Activated T-cell treated with anti-CD3 and anti-CD28 coated beads for 4 hours (primary cell): ENCODE measurements around the gene SMAD1.
"Not testable (repeated sequence)": the region's sequence is repeated elsewhere in the genome, so short reads cannot be mapped to it uniquely, and the experiment has no call there.

Source experiments
- DNase-seq: peaks from one replicate; pipeline ENCODE4 v3.0.0-alpha.2; 2020

Gene SMAD1

GRCh38 chr4:145566086-145566708, 84.5 kb downstream of the SMAD1 start:
- DNase-seq = no peak

DNA sequence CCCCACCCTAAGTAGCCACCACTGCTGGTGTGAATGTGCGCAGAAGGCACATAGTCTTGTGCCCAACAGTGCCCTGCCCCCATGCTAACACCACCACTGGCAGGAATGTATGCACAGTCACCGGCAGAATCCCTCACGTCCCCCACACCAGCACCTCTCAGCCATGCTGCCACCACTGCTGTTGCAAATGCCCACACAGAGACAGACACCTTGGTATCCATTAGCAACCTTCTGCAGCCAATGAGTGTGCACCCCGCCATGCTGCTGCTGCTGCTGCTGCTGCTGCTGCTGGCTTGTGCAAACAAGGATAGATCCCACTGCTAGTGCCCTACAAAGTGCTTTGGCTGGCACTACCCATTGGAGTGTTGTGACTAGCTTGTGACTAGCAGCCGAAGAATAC, 85.1 kb downstream of the SMAD1 start:
- no peak for DNase-seq

- no peak for DNase-seq
Measured at GRCh38 chr4:145567516-145567915, 85.9 kb downstream of the SMAD1 start.

DNA sequence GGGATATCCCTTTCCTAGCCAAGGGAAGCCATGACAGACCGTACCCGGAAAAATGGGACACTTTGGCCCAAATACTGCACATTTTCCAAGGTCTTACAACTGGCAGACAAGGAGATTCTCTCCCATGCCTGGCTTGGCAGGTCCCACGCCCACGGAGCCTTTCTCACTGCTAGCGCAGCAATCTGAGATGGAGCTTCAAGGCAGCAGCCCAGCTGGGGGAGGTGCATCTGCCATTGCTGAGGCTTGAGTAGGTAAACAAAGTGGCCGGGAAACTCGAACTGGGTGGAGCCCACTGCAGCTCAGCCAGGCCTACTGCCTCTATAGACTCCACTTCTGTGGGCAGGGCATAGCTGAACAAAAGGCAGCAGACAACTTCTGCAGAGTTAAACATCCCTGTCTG, 92.9 kb downstream of the SMAD1 start:
- DNase-seq = not testable (repeated sequence)

- no peak for DNase-seq
Measured at GRCh38 chr4:145580906-145581305, 99.3 kb downstream of the SMAD1 start.

DNA sequence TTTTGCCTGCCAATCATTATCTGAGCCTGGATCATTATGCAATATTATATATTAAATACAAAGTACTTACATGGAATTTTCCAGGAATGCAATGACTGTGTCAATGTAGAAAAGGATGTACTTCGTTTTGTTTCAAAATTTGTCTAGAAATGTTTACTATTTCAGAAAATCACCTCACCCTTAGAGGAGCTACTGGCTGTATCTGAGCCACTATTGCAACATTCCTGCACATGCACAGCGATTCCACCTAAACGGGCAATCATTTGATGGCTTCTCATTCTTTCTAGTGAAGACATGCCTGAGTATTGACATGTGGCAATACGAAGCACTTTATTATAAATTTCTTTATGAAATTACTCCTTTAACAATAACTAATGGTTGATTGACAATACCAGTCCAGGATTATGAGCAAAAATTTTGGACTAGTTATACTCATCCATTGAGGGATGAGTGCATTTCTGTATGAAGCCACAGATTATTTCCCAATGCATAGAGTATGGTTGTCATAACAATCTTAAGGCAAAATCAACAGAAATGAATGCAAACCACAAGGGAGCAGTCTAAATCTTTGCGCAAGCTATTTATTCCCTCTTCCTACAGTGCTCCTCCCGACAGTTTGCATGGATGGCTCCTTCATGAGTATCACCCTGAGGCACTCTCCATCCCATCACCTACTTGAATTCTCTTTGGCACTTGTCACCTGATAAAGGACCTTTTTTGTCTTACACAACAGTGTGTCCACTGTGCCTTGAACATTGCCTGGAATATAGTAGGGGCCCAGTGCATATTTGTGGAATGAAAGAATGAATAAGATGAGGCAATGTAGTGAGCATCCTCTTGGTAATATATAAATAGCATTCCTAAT, 101.8 kb downstream of the SMAD1 start:
- no peak for DNase-seq

DNA sequence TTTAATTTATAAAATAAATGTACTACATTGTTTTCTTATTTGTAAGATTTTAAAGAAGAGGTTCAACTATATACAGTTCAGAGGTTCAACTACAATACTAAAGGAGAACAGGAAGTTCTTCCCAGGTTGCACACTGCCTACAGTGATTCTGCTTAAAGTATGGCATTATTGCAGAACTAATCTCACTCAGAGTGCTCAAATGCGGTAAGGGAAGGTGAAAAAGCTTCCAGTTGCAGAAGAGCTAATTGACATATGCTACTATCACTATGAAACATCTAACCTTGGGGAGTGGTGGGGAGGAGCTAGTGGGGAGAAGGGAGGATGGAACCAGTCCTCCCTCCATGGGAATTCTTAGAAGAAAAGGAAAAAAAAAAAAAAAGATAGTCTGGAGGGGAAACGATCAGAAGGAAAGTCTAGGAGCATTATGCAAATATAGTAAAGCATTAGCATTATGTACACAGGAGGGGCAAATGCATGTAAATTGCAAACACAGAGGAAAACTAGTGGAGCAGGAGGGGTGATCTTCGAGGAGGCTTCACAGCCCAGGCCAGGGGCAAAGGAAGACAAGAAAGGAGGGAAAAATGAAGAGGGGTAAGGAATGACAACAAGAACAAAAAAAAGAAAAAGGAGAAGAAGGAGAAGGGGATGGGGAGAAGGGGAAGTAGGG, 105.6 kb downstream of the SMAD1 start:
- no peak for DNase-seq

- not testable (repeated sequence) for DNase-seq
Measured at GRCh38 chr4:145589381-145589780, 107.7 kb downstream of the SMAD1 start.

DNA sequence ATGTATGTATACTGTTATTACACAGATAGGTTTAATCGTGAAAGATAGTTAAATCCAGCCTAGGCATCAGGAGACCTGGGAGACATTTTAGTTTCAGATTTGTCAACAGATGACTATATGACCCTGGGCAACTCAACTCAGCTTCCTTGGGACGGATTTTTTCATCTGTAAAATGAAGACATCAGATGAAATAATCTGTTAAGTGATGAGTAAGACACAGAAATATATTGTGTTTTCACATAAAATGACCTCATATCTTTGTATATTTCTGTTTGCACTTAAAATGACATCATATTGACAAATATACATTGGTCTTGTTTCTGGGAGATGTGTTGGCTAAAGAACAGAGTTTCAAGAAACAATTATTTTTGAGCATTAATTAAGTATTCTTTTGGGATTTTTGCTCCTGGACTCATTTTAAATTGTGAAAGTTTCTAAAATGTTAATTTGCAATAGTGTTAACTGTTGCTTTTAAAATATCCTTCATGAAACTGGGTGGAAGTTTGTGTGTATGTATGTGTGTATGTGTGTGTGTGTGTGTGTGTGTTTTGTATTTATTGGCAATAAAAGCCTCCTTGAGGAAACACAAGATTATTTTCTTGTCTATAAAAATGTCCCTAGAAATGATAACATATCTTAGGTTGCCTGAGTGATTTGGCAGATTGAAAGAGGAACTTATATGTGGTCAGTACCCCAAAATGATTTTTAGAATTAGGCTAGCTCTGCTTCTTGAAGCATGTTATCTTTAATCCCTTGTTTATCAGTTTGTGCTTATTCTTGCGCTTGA, 108.5 kb downstream of the SMAD1 start:
- no peak for DNase-seq

DNA sequence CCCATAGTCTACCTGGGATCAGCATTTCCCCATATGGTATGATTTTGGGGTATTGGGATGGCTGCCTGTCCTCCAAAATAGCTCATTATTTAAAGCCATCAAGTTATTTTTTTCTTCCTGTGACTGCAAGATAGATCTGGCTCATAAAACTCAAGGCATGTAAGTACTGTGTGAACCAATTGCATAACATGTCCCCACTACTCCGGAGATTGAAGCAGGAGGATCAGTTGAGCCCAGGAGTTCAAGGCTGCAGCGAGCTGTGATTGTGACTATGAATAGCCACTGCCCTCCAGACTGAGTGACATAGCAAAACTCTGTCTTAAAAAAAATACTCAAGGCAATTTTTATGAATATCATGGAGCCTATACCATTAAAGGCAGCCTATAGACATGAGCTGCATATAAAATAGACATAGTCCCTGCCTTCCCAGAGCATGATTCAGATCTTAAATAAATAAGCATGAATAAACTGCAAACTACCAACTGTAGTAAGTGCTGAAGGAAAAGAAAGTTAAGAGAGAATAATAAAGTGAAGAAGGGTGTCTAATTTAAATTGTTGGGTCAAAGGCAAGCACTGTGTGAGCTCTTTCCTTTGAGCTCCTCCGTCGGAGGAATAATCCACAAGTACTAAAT, 120.6 kb downstream of the SMAD1 start:
- DNase-seq = no peak

DNA sequence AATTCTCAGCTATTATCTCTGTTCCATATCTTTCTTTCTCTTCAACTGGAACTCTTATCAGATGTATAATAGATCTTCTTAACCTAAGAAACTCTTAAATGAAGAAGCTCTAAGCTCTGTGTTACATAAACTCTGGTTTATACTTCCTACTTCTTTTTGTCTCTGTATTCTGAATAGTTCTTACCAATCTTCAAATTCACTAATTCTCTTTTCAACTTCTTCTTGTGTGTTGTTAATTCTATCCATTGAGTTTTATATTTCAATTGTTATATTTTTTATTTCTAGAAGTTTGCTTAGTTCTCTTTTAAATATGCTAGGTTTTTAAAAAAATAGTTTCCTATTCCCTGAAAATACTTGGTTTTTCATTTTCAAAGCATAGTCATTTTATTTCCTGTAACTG, 124.3 kb downstream of the SMAD1 start:
- DNase-seq = no peak
